ENCODE data around the gene ROR1.
"Not testable (repeated sequence)": the region's sequence is repeated elsewhere in the genome, so short reads cannot be mapped to it uniquely, and the experiment has no call there.

ROR1 gene

DNA sequence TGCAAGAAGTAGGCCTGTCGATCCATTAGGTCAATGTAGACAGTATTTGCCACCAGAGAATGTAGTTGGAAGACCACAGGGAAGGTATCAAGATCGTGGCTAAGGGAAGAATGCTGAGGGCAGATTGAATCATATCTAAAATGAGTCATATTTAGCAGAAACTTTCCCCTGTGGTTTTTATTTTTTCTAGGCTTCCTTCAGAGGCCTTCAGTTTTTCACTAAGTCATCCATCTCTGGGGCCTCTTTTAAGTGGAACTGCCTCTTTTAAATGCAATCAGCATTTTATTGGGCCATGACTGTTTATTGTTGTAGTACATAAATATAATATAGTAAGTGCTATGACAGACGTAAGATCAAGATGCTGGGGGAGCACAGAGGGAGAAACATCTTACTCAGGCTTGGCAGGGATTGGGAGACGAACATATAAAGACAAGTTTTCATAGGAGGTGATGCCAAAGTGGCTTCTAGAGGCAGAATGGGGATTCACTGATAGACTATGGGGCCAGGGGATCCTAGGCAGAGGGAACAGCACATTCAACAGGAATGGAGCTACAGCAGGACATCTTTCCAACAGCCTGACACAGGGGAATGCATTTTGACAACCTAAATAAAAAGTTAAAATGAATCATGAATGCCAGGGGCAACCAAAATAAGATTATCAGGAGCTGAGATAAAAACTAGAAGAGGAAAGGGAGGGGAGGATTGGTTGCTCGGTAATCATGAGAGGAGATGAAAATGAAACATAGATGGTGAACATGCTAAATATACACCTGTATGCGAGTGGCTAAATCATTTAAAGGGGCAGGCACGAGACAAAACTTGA lies 449.7 kb downstream of the ROR1 start:
- DNase-seq (ENCODE audit: low read depth in 2 of 2) = no peak

DNA sequence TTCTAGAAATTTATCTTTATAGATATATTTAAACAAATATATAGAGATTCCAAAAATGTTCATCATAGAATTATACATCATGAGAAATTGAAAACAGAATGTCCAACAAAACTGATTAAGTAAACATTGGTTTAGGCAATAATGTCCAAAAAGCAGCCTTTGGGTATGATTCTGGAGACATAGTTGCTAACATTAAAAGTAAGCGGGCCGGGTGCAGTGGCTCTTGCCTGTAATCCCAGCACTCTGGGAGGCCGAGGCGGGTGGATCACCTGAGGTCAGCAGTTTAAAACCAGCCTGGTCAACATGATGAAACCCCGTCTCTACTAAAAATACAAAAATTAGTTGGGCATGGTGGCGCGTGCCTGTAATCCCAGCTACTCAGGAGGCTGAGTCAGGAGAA lies 450.4 kb downstream of the ROR1 start:
- DNase-seq (ENCODE audit: low read depth in 2 of 2) = not testable (repeated sequence)

DNA sequence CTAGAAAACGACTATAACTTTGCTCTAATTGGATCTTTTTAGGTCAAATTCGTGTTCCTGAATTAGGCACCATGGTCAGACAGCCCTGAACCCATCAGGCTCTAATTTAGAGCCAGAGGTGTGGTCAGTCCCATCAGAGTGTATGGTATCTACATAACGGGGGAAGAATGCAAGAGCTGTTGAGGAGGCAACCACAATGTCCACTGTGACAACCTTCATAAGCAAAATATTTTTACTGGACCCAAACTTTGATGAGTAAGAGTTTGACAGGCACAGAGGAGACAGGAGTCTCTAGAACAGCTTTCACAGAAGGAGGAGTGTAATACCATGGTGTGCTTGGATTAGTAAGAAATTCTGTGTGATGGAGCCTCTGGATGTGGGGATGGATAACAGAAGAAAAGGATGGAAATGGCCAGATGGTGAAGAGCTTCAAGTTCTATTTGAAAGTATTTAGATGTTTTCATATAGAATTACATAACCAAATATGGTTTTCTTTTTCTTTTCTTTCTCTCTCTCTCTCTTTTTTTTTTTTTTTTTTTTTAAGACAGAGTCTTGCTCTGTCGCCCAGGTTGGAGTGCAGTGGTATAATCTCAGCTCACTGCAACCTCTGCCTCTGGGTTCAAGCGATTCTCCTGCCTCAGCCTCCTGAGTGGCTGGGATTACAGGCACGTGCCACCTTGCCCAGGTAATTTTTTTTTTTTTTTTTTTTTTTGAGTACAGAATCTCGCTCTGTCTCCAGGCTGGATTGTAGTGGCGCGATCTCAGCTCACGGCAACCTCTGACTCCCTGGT lies 454.5 kb downstream of the ROR1 start:
- no peak for DNase-seq (ENCODE audit: low read depth in 2 of 2)

DNA sequence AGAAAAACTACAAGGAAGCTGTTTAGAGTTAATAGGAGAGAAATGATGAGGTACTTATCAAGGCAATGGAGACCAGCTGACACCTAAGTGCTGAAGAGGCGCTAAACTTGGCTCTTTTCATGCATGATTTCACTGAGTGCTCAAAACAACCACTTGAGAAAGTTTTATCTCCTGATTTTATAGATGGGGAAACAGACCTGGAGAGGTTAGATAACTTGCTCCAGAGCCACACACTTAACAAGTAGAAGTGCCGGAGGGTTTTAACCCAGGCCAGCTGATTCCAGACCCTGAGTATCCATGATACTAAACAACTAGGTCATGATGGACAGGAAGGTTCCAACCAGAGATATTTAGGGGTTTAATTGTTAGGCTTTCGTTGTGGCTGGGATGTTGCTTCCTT lies 455.5 kb downstream of the ROR1 start:
- DNase-seq (ENCODE audit: low read depth in 2 of 2) = no peak

All from activated CD4-positive, alpha-beta T cell treated with anti-CD3 and anti-CD28 coated beads for 24 hours (primary cell).